Right lung (tissue), 5 donors: Measurements from ENCODE around the gene TRIM2. TPM values are rescaled to one million over a fixed set of nuclear protein-coding genes. Genes with fewer than 3 reads are reported as not detected.

ENCODE experiments used
- DNase-seq, 2 donors: peaks; one replicate each; pipeline ENCODE4 v3.0.0-alpha.2; 2013
- polyA plus RNA-seq, 5 donors: library from polyadenylated mRNA; unstranded; fragments of 120-200 nt; gene quantifications; one replicate each; pipeline versions ENCODE4 v1.2.1 to v1.2.3, GENCODE V29; 2013; ENCODE audit warnings: inconsistent platforms in 1 of 5, low replicate concordance in 1 of 5; ENCODE audit not compliant: insufficient read length in 5 of 5, insufficient read depth in 1 of 5

The TRIM2 gene
- polyA plus RNA-seq, 5 donors = 47.8 to 88.1 (median 80.0) TPM

- no peak for DNase-seq
Measured at GRCh38 chr4:153326513-153326912, 122.3 kb downstream of the TRIM2 start.

GRCh38 chr4:153327247-153327646 is 123.0 kb downstream of the TRIM2 start:
- no peak for DNase-seq

- no peak for DNase-seq
Measured at GRCh38 chr4:153332936-153333335, 128.7 kb downstream of the TRIM2 start.

GRCh38 chr4:153333874-153334273 is 129.6 kb downstream of the TRIM2 start:
- no peak for DNase-seq

GRCh38 chr4:153335665-153336064 is 131.4 kb downstream of the TRIM2 start:
- DNase-seq = no peak

GRCh38 chr4:153337686-153338085 is 133.4 kb downstream of the TRIM2 start:
- DNase-seq = no peak

- no peak for DNase-seq
Measured at GRCh38 chr4:153341575-153342090, 137.4 kb downstream of the TRIM2 start.

- DNase-seq = no peak
Measured at GRCh38 chr4:153342751-153343552, 138.7 kb downstream of the TRIM2 start.

- DNase-seq = peak; percentile 89 to 91
Measured at GRCh38 chr4:153344131-153345011, 140.1 kb downstream of the TRIM2 start, which contains the start of gene MND1. Gene MND1 (plus strand): TSS chr4:153344688. CDS start chr4:153344738, 50 bp downstream.

GRCh38 chr4:153345012-153345981 is 141.1 kb downstream of the TRIM2 start:
- DNase-seq = peak; percentile 49 to 59

- DNase-seq = no peak
Measured at GRCh38 chr4:153346031-153346430, 141.8 kb downstream of the TRIM2 start.

GRCh38 chr4:153346563-153346962 is 142.3 kb downstream of the TRIM2 start:
- peak in 1 of 2 donors; percentile 8 for DNase-seq

- DNase-seq = no peak
Measured at GRCh38 chr4:153347117-153347516, 142.9 kb downstream of the TRIM2 start.

- DNase-seq = no peak
Measured at GRCh38 chr4:153348006-153348405, 143.8 kb downstream of the TRIM2 start.

GRCh38 chr4:153349206-153349805 is 145.1 kb downstream of the TRIM2 start:
- no peak for DNase-seq

GRCh38 chr4:153362184-153362583 is 157.9 kb downstream of the TRIM2 start:
- peak in 1 of 2 donors; percentile 38 for DNase-seq

GRCh38 chr4:153364061-153364460 is 159.8 kb downstream of the TRIM2 start:
- DNase-seq = no peak

- no peak for DNase-seq
Measured at GRCh38 chr4:153365003-153365402, 160.8 kb downstream of the TRIM2 start.

- DNase-seq = no peak
Measured at GRCh38 chr4:153366486-153366885, 162.2 kb downstream of the TRIM2 start.

- no peak for DNase-seq
Measured at GRCh38 chr4:153367092-153367491, 162.8 kb downstream of the TRIM2 start.

- peak; percentile 18 to 23 for DNase-seq
Measured at GRCh38 chr4:153369021-153369420, 164.8 kb downstream of the TRIM2 start.
